GDM1 (cell line): ENCODE results near the gene FGFR1OP2.
A peak's percentile ranks its signal among the peaks of the same experiment; 100 is the strongest.
"Not testable (repeated sequence)": the region's sequence is repeated elsewhere in the genome, so short reads cannot be mapped to it uniquely, and the experiment has no call there.

ENCODE experiments used
- DNase-seq: peaks from one replicate; lab custom pipeline; 2025; lab: John Stamatoyannopoulos, UW

The FGFR1OP2 gene

DNA sequence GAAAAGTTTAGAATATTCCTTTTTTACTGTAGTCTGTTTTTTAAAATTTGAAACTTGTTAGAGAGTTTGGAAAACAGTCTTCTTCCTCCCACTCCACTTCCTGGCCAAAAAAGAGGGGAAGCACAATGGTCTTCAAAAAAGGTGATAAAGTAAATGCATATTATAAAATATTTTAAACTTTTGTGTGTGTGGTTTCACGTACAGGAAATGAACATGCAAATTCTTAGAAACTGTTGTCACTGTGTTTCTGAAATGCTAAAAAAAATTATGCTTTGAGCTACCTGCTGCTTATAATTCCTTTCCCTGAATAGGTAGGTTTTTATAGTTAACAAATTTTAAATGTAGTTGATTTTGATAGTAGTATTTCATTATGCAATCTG, 2.9 kb downstream of the FGFR1OP2 start:
- no peak for DNase-seq

DNA sequence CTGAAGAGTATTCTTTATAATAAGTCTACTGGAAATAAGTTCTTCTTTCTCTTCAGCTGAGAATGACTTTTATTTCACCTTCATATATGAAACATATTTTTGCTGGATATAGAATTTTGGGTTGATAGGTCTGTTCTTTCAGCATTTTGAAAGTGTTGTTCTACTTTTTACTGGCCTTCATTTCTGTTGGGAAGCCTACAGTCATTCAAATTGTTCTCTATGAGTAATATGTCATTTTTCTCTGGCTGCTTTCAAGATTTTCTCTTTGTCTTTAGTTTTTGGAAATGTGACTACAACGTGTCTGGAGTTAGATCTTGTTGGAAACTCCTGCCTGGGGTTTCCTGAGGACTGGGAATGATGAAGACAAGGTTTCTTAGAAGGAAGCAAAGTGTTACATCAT, 10.0 kb downstream of the FGFR1OP2 start:
- DNase-seq = no peak

DNA sequence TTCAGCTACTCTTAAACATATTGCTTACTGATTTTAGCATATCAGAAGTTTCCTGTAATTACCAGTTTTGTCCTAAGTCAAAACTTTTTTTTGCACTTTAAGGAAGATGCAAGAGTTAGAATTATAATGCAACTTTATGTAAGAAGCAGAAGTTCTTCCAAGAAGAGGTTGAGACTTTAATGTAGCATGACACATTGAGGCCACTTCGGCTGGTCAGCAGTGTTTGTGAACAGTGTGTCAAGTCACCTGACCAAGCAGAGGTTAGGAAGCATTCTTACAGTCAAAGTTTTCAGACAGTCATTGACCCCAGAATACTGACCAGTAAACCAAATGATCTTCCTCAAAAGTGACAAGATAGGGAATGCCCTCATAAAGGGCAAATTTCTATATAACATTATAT, 15.2 kb downstream of the FGFR1OP2 start:
- DNase-seq = no peak

DNA sequence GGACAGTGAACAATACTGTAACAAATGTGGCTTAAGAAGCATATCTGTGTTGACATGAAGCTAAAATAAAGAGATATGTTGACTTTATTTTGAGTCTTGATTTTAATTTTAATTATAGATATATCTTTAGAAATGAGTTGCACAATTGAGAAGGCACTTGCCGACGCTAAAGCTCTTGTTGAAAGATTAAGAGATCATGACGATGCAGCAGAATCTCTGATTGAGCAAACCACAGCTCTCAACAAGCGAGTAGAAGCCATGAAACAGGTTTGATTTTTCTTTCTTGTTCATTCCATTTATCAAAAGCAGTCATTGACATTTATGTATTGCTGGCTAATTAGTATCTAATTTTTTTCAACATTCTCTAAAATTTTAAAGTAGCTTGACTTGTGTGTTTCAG, 15.8 kb downstream of the FGFR1OP2 start:
- DNase-seq = no peak

DNA sequence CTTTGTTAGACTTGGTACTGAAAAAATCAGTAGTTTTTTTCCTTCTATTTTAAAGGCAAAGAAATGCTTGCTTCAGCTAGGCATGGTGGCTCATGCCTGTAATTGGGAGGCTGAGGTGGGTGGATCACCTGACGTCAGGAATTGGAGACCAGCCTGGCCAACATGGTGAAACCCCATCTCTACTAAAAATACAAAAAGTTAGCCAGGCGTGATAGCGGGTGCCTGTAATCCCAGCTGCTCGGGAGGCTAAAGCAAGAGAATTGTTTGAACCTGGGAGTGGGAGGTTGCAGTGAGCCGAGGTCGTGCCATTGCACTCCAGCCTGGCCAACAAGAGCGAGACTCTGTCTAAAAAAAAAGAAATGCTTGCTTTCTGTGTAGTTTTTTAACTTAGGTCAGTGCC, 23.1 kb downstream of the FGFR1OP2 start:
- not testable (repeated sequence) for DNase-seq

DNA sequence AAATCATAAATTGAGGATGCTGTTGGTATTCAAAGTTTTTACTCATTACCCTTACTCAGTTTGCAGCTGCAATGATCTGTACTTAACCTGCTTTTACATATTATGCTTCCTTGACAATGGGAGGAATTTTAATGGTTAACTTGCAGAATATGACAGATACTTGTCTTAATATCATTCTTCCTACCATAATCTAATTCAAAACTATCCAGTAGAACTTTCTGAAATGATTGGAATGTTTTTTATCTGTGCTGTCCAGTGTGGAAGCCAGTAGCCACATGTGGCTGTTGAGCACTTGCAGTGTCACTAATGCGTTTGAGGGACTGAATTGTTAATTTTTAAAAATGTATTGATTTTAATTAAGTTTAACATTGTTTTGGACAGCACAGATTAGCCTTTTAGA, 23.5 kb downstream of the FGFR1OP2 start:
- DNase-seq = no peak

DNA sequence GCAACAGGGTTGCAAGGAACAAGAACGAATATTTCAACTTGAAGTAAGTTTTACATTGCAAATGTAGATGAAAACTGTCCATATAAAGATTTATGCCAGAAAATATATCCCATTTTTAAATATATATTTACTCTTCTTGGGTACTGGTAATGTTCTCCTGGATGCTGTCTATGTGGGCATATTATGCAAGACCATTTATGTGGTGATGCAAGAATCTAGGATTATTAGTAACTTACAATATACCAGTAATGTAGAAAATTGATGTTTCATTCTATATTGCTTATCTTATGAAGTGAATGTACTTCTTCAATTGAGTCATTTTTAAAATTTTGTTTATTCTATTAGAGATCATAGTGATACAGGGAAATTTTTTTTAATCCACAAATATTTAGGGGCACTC, 25.1 kb downstream of the FGFR1OP2 start:
- no peak for DNase-seq

DNA sequence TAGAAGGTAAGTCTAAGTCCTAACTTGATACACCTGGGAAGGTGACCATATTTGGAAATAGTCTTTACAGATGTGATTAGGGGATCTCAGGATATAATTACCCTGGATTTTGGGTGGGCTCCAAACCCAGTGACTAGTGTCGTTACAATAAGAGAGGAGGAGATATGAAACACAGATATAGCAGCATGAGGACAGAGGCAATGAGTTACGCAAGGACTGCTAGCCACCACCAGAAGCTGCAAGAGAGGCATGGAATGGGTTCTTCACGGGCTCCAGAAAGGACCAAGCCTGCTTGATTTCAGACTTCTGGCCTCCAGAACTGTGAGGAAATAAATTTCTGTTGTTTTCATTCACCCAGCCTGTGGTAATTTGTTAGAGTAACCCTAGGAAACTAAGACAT, 28.6 kb downstream of the FGFR1OP2 start:
- DNase-seq = no peak

DNA sequence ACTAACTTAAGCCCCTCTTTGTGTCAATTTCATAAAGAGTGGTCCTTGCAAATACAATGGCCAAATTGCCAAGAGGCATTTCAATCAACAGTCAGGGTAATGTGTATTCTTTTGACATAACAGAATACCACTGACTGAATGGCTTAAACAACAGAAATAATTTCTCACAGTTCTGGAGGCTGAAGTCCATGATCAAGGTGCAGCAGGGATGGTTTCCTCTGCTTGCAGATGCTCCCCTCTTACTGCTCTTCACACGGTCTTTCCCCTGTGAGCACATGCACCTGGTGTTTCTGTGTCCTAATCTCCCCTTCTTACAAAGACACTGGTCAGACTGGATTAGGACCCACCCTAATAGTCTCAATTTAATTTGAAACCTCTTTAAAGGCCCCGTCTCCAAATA, 31.9 kb downstream of the FGFR1OP2 start:
- no peak for DNase-seq

DNA sequence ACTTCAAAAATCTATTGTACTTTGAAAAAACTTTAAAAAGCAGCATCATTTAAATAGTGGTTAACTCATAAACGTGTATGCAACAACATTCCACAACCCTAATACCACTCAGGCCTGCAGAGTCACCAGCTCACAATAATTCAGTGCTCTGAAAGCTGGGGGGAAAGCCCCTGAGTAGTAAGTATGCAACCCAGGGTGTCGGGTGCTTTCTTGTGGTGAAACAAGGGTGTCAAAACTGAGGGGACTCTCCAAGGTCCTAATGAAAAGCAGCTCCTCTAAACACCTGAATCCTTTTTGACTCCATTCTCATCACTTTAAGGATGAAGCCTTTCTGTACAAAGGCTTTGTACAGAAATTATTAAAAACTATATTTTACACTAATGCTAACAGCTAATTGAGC, 33.7 kb downstream of the FGFR1OP2 start:
- no peak for DNase-seq

DNA sequence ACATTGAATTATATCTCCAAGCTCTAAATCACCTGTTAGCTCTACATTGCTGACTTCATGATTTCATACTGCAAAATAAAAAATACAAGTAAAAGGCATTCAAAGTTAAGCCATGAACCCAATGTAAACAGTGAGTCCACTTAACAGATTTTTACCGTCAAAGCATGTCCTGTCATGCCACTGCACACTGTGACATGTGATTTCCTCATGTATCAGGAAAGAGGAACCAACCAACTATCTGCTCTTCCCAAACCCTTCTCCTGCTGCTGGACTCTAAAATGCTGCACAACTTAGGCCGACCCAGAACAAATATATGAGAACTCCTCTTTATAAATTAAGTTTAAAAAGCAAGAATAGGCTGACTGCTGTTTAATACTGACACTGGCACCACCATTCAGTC, 38.4 kb downstream of the FGFR1OP2 start:
- no peak for DNase-seq

DNA sequence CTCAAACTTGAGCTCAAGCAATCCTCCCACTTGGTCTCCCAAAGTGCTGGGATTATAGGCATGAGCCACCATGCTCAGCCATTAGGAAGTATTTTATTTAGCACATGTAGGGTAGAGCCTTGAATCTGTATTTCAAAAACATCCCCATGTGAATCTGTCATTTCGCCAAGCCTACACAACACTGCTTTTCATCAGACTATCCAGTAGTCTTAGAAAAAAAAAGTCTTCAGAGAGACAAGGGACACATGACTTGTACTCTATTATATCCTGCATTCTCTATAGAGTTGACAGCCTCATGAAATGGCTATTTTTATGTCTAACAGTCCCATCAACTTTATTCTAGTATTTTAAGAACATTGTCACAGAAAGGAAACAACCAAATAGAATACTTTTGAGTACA, 40.5 kb downstream of the FGFR1OP2 start:
- DNase-seq = no peak

DNA sequence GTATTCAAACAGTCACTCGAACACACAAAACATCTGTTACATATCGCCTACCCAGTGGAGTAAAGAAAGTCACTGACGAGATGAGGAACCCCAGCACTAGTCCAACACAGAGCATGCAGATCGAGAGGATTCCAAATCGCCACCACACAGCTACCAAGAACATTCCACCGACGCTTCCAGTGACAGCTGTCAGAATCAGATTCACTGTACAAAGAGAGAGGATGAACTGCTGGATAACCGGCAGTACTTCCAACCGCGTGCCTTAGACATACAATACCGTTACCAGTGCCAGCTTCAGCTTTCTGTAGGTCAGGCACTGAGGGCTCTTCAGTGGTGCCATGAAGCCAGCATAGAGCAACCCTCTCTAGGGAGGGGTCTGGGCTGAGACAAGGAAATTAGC, 41.5 kb downstream of the FGFR1OP2 start:
- no peak for DNase-seq

DNA sequence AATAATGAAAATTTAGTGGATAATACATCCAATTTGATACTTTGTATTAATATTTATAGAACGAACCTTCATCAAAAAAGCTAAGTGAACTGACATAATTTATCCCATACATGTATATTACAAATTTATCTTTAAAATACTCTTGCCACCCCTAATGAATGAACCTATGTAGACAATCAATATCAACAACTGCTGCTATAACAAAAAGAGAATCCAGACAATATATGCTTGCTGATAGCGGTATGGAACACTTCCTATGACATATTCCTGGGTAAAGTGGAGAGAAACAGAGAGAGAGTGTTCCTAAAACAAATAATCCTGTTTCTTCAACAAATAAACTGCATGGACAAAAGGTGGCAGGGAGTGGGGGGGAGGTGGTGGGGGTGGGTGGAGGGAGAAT, 44.6 kb downstream of the FGFR1OP2 start:
- no peak for DNase-seq

DNA sequence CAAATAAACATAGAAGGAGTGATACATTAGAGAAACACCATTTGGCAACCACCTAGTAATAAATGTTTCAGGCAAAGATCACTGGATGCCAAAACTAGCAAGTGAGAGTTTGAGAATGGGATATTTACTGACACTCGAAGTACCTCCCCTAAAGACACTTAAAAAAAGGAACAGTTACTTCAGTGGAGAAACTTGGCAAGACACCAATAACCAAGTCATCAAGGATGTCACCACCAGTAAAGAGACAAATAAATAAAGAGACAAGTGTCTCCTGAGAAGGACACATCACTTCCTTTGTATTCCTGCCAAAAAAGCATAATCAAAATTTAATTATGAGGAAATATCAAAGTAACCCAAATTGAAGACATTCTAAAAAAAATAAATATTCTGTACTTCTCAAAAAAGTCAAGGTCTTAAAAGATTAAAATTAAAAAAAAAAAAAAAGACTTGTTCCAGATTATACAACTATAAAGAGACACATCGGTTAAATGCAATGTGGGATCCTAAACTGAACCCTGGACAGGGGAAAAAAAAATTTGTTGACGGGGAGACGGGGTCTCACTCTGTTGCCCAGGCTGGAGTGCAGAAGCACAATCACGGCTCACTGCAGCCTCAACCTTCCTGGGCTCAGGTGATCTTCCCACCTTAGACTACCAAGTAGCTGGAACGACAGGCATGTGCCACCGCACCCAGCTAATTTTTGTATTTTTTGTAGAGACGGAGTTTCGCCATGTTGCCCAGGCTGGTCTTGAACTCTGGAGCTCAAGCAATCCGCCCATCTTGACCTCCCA, 49.6 kb downstream of the FGFR1OP2 start:
- no peak for DNase-seq

DNA sequence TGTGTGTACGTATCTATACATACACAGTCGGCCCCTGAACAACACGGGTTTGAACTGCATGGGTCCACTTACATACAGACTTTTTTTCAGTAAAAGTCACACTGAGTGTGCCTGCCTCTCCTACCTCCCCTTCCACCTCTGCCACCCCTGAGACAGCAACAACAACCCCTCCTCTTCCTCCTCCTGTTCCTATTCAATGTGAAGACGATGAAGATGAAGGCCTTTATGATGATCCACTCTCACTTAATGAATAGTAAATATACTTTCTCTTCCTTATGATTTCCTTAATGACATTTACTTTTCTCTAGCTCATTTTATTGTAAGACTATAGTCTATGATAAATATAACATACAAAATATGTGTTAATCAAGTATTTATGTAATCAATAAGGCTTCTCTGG, 50.4 kb downstream of the FGFR1OP2 start:
- DNase-seq = no peak

DNA sequence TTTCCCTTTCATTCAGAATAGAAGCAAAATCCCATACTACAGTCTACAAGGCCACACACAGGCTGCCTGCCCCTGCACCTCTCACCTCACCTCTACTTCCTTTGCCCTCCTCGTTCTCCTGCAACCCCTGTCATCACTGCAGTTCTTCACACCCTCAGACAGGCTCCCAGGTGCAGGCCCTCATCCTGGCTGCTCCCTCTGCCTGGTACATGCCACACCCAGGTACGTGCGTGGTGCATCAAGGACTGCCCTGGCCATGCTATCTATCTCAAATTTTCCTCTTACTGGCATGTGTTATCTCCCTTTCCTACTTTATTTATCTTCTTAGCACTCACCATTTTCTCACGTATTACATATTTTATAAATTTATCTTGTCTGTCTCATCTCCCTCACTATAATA, 51.6 kb downstream of the FGFR1OP2 start:
- no peak for DNase-seq

DNA sequence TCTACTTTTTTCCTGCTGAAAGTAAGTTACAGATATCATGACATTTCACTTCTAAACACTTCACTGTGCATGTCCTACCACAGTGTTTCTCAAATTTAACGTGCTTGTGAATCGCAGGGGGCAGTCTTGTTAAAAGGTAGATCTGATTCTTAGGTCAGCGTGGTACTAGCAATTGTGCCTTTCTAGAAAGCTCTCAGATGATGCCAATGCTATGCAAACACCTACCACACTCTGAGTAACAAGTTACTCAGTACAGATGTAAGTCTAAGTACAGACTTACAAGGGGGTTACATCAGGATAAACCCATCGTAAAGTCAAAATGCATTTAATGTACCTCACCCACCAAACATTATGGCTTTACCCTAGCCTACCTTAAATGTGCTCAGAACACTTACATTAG, 53.6 kb downstream of the FGFR1OP2 start:
- DNase-seq = no peak

DNA sequence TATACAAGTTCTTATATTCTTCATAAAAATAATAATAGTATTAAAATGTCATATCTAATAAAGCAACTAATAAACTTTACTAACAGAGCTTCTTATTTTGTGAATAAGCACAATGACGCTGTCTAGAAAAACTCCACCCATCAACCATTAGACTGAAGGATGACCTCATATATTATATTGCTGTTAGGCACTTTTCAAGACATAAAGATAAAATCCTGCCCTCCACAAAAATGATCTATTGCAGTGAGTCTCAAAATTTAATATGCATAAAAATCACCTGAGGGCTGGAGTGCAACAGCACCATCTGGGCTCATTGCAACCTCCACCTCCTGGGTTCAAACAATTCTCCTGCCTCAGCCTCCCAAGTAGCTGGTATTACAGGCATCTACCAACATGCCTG, 55.8 kb downstream of the FGFR1OP2 start:
- DNase-seq = no peak

DNA sequence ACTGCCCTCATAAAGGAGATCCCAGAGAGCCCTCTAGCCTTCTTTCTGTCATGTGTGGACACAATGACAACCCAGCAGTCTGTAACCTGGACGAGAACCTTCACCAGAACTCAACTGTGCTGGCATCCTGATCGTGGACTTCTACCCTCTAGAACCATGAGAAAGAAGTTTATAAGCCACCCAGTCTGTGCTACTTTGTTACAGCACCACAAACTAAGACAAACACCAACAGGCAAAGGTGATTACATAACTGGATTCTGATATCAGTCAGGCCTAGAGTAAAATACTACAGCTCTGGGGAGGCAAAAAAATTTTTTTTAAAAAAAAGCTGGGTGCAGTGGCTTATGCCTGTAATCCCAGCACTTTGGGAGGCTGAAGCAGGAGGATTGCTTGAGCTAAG, 57.4 kb downstream of the FGFR1OP2 start:
- DNase-seq = no peak

DNA sequence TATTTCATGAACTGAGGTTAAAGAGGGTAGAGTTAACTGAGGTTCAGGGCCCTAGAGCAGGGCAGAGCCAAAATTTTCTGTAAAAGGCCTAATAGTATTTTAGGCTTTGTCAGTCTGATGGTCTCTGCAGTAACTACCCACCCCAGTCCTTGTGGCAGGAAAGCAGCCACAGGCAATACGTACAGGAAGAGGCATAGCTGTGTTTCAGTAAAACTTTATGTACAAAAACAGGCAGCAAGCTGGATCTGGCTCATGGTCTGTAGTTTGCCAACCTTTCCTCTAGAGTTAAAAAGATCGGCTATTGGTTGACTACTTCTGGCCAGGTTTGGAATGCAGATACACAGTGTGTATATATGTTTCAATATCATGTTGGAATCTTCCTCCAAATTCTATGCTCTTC, 58.7 kb downstream of the FGFR1OP2 start:
- DNase-seq = no peak

DNA sequence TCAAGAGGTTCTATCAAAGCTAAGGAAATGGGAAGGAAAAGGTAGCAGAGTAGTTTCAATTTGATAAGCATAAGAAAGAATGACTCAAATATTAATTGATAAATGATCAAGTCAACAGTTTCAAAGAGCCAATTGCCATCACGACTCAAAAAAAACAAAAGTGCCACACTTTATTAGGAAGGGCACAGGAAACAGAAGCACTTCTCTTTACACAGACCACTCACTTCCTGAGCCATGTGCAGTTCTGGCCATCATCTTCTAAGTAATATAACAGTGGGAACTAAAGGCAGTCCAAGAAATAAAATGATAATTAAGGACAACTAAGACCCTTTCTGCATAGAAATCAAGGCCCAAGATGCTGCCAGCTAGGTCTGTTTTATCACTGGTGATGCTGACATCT, 62.7 kb downstream of the FGFR1OP2 start:
- no peak for DNase-seq

DNA sequence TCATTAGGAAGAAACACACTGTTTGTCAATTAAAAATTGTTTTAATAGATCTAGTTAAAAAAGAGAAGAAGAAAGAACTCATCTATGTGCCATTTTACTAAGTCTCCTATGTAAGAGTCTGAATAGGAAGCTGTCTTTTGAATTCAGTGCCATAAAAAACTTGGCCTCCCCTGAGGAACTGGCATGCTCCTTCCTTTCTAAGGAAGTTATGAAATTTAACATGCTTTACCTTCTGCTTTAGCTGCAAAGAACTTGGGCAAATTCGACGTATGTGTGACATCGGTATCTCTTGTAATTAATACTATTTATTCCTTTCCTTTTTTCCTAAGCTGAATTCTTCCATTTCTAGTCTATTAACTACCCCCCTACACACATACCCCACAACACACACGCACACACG, 63.4 kb downstream of the FGFR1OP2 start:
- DNase-seq = peak; percentile 24

DNA sequence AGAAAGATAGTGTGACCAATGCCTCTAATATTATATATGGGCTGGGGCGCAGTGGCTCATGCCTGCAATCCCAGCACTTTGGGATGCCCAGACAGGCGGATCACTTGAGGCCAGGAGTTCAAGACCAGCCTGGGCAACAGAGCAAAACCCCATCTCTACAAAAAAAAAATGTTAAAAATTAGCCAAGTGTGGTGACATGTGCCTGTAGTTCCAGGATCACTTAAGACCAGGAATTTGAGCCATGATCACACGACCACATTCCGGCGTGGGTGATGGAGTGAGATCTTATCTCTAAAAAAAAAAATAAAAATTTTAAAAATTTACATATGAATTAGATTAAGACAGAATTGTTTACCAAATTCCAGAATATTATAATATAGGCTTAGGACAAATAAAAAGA, 63.9 kb downstream of the FGFR1OP2 start:
- DNase-seq = no peak
